Umbilical cord (tissue), 2 donors: ENCODE data around the gene ISCA1. TPM values are rescaled to one million over a fixed set of nuclear protein-coding genes. Genes with fewer than 3 reads are reported as not detected.

Experiments used
- DNase-seq: peaks from one replicate; pipeline ENCODE4 v3.0.0-alpha.2; 2015; ENCODE audit warnings: low spot score
- total RNA-seq: library from RNA; depleted of rRNA; stranded (reverse); fragments of >200 nt; gene quantifications from one replicate; pipeline ENCODE4 v1.2.3, GENCODE V29; 2014; ENCODE audit warnings: low replicate concordance; ENCODE audit not compliant: insufficient read depth

Gene ISCA1
- total RNA-seq, 1 donor from 2014 or later, result 37.1 TPM

- DNase-seq, result no peak
Observed at GRCh38 chr9:86230858-86231257, 51.5 kb downstream of the ISCA1 start.

GRCh38 chr9:86222667-86223066 lies 59.7 kb downstream of the ISCA1 start:
- no peak for DNase-seq

- DNase-seq, result no peak
Observed at GRCh38 chr9:86219606-86220005, 62.7 kb downstream of the ISCA1 start.

- DNase-seq, result no peak
Observed at GRCh38 chr9:86217076-86217755, 65.1 kb downstream of the ISCA1 start.

Other genes with a start within 250 kb of the ISCA1 start
- gene GOLM1, start 183.0 kb downstream of the ISCA1 start, total RNA-seq, result 29.4 TPM
- gene C9orf153, start 22.9 kb downstream of the ISCA1 start, total RNA-seq, result 0.72 TPM
- 29.4 TPM for gene TUT7, start 71.9 kb upstream of the ISCA1 start, total RNA-seq